HepG2 (cell line): ENCODE data around the gene PRM3. TPM values are rescaled to one million over a fixed set of nuclear protein-coding genes. Genes with fewer than 3 reads are reported as not detected.

Experiments
- AGO2 ChIP-seq: fragments of 200-400 bp; formaldehyde crosslinking; optimal IDR thresholded peaks from 2 replicates; pipeline ENCODE3; 2017; ENCODE audit warnings: mild to moderate bottlenecking, low read depth, low read length, moderate library complexity
- GZF1 ChIP-seq: sonication (generic); formaldehyde crosslinking; IDR thresholded peaks from 2 replicates; pipeline ENCODE4 v1.5.1; 2020; ENCODE audit warnings: mild to moderate bottlenecking, missing genetic modification reagents
- HIVEP1 ChIP-seq: sonication (generic); formaldehyde crosslinking; IDR thresholded peaks from 2 replicates; pipeline ENCODE4 v1.4.0; 2020; ENCODE audit warnings: mild to moderate bottlenecking, missing genetic modification reagents
- KLF6 ChIP-seq: IDR thresholded peaks from 2 replicates; pipeline ENCODE4 v1.8.0; 2016; ENCODE audit warnings: missing biosample characterization, missing genetic modification reagents
- NCOA5 ChIP-seq: sonication (generic); formaldehyde crosslinking; IDR thresholded peaks from 2 replicates; pipeline ENCODE4 v1.4.0; 2020; ENCODE audit warnings: missing genetic modification reagents
- NFE2L1 ChIP-seq: sonication (generic); formaldehyde crosslinking; IDR thresholded peaks from 2 replicates; pipeline ENCODE4 v1.4.0; 2020; ENCODE audit warnings: missing genetic modification reagents, mild to moderate bottlenecking, borderline replicate concordance
- NRL ChIP-seq: sonication (generic); formaldehyde crosslinking; IDR thresholded peaks from 2 replicates; pipeline ENCODE4 v1.5.0; 2020; ENCODE audit warnings: missing genetic modification reagents, mild to moderate bottlenecking, moderate library complexity, borderline replicate concordance
- SMARCE1 ChIP-seq: fragments of 450-650 bp; IDR thresholded peaks from 2 replicates; pipeline ENCODE4 v1.6.1; 2017; ENCODE audit warnings: borderline replicate concordance
- ZNF350 ChIP-seq: sonication (generic); formaldehyde crosslinking; IDR thresholded peaks from 2 replicates; pipeline ENCODE4 v1.4.0; 2020; ENCODE audit warnings: mild to moderate bottlenecking, low read depth, missing genetic modification reagents, borderline replicate concordance
- ZNF543 ChIP-seq: sonication (generic); formaldehyde crosslinking; IDR thresholded peaks from 2 replicates; pipeline ENCODE4 v1.4.0; 2020; ENCODE audit warnings: mild to moderate bottlenecking, missing genetic modification reagents
- ZNF547 ChIP-seq: sonication (generic); formaldehyde crosslinking; IDR thresholded peaks from 2 replicates; pipeline ENCODE4 v1.5.1; 2020; ENCODE audit warnings: mild to moderate bottlenecking, missing genetic modification reagents
- ZNF552 ChIP-seq: sonication (generic); formaldehyde crosslinking; IDR thresholded peaks from 2 replicates; pipeline ENCODE4 v1.9.0; 2022; ENCODE audit warnings: missing genetic modification reagents, mild to moderate bottlenecking, borderline replicate concordance
- ZNF703 ChIP-seq: sonication (generic); formaldehyde crosslinking; IDR thresholded peaks from 2 replicates; pipeline ENCODE4 v1.5.1; 2020; ENCODE audit warnings: missing genetic modification reagents, mild to moderate bottlenecking, moderate library complexity, borderline replicate concordance
- ZNF776 ChIP-seq: sonication (generic); formaldehyde crosslinking; IDR thresholded peaks from 2 replicates; pipeline ENCODE4 v1.4.0; 2020; ENCODE audit warnings: mild to moderate bottlenecking, missing genetic modification reagents
- polyA plus RNA-seq, 8 experiments: library from polyadenylated mRNA; depleted of rRNA in 3 of 8; stranded (reverse) in 7 of 8; unstranded in 1 of 8; fragments of >200 nt; fragmentation: Illumina TruSeq in 4 of 8; extraction: Trizol in 4 of 8; gene quantifications; 2 replicates each; pipeline versions ENCODE4 v1.2.1 to v1.2.3, GENCODE V29; 2011 to 2016; ENCODE audit warnings: low read depth in 4 of 8, missing spikeins in 1 of 8, mixed read lengths in 1 of 8; ENCODE audit not compliant: insufficient read depth in 1 of 8
- total RNA-seq, 5 experiments: library from RNA; depleted of rRNA; stranded (reverse); fragments of >200 nt; fragmentation: Illumina TruSeq; extraction: Trizol; gene quantifications; 2 replicates each; pipeline ENCODE4 v1.2.3, GENCODE V29; 2016; ENCODE audit warnings: low read depth in 1 of 5
- TF ChIP-seq, protein P1 (sequence below): sonication (generic); formaldehyde crosslinking; IDR thresholded peaks from 2 replicates; pipeline ENCODE4 v1.4.0; 2020; ENCODE audit warnings: missing genetic modification reagents
- TF ChIP-seq, protein P2 (sequence below), 2 experiments: sonication (generic) in 1 of 2; formaldehyde crosslinking in 1 of 2; IDR thresholded peaks; 2 replicates each; pipeline versions ENCODE4 v1.5.1 to v1.6.1; 2011 to 2020; ENCODE audit warnings: borderline replicate concordance in 1 of 2, low read depth in 1 of 2, low read length in 1 of 2, mild to moderate bottlenecking in 1 of 2, missing genetic modification reagents in 1 of 2, moderate library complexity in 1 of 2
- TF ChIP-seq, protein P3 (sequence below): sonication (generic); formaldehyde crosslinking; IDR thresholded peaks from 2 replicates; pipeline ENCODE4 v1.4.0; 2020; ENCODE audit warnings: mild to moderate bottlenecking, missing genetic modification reagents
- TF ChIP-seq, protein P4 (sequence below): sonication (generic); formaldehyde crosslinking; IDR thresholded peaks from 2 replicates; pipeline ENCODE4 v1.4.0; 2020; ENCODE audit warnings: mild to moderate bottlenecking, missing genetic modification reagents, borderline replicate concordance
- TF ChIP-seq, protein P5 (sequence below): sonication (generic); formaldehyde crosslinking; IDR thresholded peaks from 2 replicates; pipeline ENCODE4 v1.4.0; 2020; ENCODE audit warnings: mild to moderate bottlenecking, missing genetic modification reagents

Gene PRM3
- total and polyA plus RNA-seq, 2 of the 13 experiments (the other 11 are each of a cell fraction or from before 2014, with no cell fraction given), result not detected

DNA sequence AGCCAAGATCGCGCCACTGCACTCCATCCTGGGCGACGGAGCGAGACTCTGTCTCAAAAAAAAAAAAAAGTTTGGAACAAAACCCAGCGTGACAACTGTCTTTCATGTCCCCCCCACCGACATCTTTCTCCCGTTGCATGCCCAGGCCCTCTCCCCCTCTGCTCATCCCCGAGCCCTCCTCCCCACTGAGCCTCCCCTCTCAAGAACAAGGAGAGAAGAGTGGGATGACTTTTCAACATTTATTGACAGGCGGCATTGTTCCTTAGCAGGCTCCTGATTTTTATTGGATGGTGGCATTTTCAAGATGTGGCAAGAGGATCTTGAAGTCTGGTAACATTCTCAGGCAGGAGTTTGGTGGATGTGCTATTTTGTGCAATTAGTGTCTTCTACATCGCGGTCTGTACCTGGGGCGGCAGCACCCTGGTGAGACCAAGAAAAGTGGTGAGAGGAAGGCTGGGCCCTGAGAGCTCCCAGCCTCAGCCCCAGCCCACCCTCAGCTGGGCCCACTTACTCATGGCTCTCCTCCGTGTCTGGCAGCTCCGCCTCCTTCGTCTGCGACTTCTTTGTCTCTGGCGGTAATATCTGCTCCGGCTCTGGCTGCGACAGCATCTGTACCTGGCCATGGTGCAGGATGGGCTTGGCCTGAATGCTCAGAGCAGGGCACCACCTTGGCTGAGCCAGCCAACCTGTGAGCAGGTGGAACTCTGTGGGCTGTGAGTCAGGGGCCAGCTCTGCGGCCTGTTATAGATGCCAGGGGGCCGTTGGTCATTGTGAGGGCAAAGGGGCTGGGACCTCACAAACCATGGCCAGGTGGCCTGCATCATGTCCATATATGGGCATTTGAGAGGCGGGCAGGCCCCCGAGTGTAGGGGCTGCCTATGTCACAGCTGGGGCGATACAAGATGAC is 7.4 kb upstream of the PRM3 start, which contains the start of gene PRM1 (continued):
- peak; percentile 69; the same call in 1 of the 2 replicates for TF ChIP-seq NFE2L1
- TF ChIP-seq, protein P1, sequence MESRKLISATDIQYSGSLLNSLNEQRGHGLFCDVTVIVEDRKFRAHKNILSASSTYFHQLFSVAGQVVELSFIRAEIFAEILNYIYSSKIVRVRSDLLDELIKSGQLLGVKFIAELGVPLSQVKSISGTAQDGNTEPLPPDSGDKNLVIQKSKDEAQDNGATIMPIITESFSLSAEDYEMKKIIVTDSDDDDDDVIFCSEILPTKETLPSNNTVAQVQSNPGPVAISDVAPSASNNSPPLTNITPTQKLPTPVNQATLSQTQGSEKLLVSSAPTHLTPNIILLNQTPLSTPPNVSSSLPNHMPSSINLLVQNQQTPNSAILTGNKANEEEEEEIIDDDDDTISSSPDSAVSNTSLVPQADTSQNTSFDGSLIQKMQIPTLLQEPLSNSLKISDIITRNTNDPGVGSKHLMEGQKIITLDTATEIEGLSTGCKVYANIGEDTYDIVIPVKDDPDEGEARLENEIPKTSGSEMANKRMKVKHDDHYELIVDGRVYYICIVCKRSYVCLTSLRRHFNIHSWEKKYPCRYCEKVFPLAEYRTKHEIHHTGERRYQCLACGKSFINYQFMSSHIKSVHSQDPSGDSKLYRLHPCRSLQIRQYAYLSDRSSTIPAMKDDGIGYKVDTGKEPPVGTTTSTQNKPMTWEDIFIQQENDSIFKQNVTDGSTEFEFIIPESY (CRISPR knock-in tag), result 0 out of 2 replicates have a peak, but pooled peaks have one; percentile 12
- TF ChIP-seq, protein P2, sequence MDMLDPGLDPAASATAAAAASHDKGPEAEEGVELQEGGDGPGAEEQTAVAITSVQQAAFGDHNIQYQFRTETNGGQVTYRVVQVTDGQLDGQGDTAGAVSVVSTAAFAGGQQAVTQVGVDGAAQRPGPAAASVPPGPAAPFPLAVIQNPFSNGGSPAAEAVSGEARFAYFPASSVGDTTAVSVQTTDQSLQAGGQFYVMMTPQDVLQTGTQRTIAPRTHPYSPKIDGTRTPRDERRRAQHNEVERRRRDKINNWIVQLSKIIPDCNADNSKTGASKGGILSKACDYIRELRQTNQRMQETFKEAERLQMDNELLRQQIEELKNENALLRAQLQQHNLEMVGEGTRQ (IDR thresholded peaks at IDR 0.05; ENCODE audit: low read depth, low read length), result no peak
- TF ChIP-seq, protein P2 (CRISPR knock-in tag; IDR thresholded peaks at IDR 0.05; ENCODE audit: borderline replicate concordance), result peak; percentile 74; the same call in 1 of the 2 replicates
- peak; percentile 35 for TF ChIP-seq AGO2
- no peak for TF ChIP-seq ZNF703
- peak; percentile 66; the same call in 1 of the 2 replicates for TF ChIP-seq ZNF547 (CRISPR knock-in tag)
- TF ChIP-seq NRL (CRISPR knock-in tag), result peak; percentile 84
- TF ChIP-seq, protein P3, sequence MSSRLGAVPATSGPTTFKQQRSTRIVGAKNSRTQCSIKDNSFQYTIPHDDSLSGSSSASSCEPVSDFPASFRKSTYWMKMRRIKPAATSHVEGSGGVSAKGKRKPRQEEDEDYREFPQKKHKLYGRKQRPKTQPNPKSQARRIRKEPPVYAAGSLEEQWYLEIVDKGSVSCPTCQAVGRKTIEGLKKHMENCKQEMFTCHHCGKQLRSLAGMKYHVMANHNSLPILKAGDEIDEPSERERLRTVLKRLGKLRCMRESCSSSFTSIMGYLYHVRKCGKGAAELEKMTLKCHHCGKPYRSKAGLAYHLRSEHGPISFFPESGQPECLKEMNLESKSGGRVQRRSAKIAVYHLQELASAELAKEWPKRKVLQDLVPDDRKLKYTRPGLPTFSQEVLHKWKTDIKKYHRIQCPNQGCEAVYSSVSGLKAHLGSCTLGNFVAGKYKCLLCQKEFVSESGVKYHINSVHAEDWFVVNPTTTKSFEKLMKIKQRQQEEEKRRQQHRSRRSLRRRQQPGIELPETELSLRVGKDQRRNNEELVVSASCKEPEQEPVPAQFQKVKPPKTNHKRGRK (CRISPR knock-in tag), result no peak
- TF ChIP-seq KLF6 (CRISPR knock-in tag), result no peak
- TF ChIP-seq ZNF350, result peak; percentile 23; the same call in 1 of the 2 replicates
- no peak for TF ChIP-seq ZNF776 (CRISPR knock-in tag)
- TF ChIP-seq NCOA5 (CRISPR knock-in tag), result 0 out of 2 replicates have a peak, but pooled peaks have one; percentile 77
- TF ChIP-seq SMARCE1, result no peak
- TF ChIP-seq, protein P4, sequence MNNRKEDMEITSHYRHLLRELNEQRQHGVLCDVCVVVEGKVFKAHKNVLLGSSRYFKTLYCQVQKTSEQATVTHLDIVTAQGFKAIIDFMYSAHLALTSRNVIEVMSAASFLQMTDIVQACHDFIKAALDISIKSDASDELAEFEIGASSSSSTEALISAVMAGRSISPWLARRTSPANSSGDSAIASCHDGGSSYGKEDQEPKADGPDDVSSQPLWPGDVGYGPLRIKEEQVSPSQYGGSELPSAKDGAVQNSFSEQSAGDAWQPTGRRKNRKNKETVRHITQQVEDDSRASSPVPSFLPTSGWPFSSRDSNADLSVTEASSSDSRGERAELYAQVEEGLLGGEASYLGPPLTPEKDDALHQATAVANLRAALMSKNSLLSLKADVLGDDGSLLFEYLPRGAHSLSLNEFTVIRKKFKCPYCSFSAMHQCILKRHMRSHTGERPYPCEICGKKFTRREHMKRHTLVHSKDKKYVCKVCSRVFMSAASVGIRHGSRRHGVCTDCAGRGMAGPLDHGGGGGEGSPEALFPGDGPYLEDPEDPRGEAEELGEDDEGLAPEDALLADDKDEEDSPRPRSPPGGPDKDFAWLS, result peak; percentile 18; the same call in 1 of the 2 replicates
- TF ChIP-seq, protein P5, sequence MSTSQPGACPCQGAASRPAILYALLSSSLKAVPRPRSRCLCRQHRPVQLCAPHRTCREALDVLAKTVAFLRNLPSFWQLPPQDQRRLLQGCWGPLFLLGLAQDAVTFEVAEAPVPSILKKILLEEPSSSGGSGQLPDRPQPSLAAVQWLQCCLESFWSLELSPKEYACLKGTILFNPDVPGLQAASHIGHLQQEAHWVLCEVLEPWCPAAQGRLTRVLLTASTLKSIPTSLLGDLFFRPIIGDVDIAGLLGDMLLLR (CRISPR knock-in tag), result peak; percentile 54; the same call in 1 of the 2 replicates
- no peak for TF ChIP-seq ZNF552 (CRISPR knock-in tag)
- TF ChIP-seq ZNF543 (CRISPR knock-in tag), result 0 out of 2 replicates have a peak, but pooled peaks have one; percentile 13
- TF ChIP-seq GZF1 (CRISPR knock-in tag), result 0 out of 2 replicates have a peak, but pooled peaks have one; percentile 47
- TF ChIP-seq HIVEP1 (CRISPR knock-in tag), result peak; percentile 82
